ENCODE measurements around the gene LARP1. TPM values are rescaled to one million over a fixed set of nuclear protein-coding genes. Genes with fewer than 3 reads are reported as not detected.
"Not testable (repeated sequence)": the region's sequence is repeated elsewhere in the genome, so short reads cannot be mapped to it uniquely, and the experiment has no call there.

Gene LARP1
- total RNA-seq, 6 donors from 2014 or later, result 107 to 154 (median 129) TPM

DNA sequence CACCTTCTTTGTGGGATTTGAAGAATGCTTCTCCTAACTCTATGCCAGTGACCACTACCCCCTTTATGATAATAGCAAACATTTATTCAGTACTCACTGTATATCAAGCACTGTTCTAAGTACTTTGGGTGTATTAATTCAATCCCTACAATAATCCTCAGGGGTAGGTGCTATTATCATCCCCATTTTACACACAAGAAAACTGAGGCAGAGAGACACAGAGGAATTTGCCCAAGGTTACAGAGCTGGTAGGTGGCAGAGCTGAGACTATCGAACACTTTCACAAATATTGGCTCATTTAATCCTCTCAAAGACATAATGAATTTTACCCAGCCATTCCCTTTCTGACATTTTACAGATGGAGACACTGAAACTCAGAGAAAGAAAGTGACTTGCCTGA is 9.8 kb upstream of the LARP1 start:
- TF ChIP-seq EP300 (IDR thresholded peaks at IDR 0.05) (no peak), POLR2AphosphoS5 (IDR thresholded peaks at IDR 0.05) (no peak), POLR2A (IDR thresholded peaks at IDR 0.05) (no peak)
- TF ChIP-seq, protein P1, sequence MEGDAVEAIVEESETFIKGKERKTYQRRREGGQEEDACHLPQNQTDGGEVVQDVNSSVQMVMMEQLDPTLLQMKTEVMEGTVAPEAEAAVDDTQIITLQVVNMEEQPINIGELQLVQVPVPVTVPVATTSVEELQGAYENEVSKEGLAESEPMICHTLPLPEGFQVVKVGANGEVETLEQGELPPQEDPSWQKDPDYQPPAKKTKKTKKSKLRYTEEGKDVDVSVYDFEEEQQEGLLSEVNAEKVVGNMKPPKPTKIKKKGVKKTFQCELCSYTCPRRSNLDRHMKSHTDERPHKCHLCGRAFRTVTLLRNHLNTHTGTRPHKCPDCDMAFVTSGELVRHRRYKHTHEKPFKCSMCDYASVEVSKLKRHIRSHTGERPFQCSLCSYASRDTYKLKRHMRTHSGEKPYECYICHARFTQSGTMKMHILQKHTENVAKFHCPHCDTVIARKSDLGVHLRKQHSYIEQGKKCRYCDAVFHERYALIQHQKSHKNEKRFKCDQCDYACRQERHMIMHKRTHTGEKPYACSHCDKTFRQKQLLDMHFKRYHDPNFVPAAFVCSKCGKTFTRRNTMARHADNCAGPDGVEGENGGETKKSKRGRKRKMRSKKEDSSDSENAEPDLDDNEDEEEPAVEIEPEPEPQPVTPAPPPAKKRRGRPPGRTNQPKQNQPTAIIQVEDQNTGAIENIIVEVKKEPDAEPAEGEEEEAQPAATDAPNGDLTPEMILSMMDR (IDR thresholded peaks at IDR 0.05), result no peak
- 96 to 100% methylated on average over 1 of the region's 1 CpG for WGBS, 2 donors
- H3K4me1 ChIP-seq, result peaks cover 0 to 3% (median 1%) of the 10 kb centered on the region in 4 donors
- H3K4me3 ChIP-seq, result no peak overlapping the region
- H3K27me3 ChIP-seq, result no peaks in the 10 kb centered on the region
- no peak overlapping the region for H3K27ac ChIP-seq
- no peaks in the 10 kb centered on the region for H3K36me3 ChIP-seq
- DNase-seq (no peak), ATAC-seq (ENCODE audit: low FRiP score in 2 of 2) (no peak)
- H3K9me3 ChIP-seq, result no peaks in the 10 kb centered on the region

DNA sequence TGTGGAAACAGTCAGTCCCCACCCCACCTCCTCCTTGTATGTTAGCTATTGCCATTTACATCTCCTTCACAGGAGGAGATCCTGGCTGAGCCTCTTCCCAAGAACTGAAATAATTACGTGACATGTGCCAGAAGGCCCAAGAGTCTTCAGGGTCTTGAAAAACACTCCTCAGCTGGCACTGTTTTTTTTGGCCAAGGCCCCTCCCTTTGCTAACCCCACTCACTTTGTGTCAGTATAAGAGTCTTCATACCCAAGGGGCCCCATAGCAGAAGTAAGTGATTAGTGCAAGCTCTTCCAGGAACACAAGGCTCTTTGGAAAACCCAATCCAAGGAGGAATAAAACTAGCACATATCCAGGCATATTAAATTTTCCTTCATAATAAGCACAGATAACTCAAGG is 5.7 kb upstream of the LARP1 start:
- no peaks in the 10 kb centered on the region for H3K9me3 ChIP-seq
- DNase-seq (no peak), ATAC-seq (ENCODE audit: low FRiP score in 2 of 2) (no peak)
- no peaks in the 10 kb centered on the region for H3K36me3 ChIP-seq
- H3K27ac ChIP-seq, result no peak overlapping the region
- WGBS, 2 donors, result 52 to 55% methylated on average over 1 of the region's 1 CpG
- H3K4me1 ChIP-seq, result peaks cover 12 to 14% (median 13%) of the 10 kb centered on the region in 4 donors
- no peaks in the 10 kb centered on the region for H3K27me3 ChIP-seq
- H3K4me3 ChIP-seq, result no peak overlapping the region
- TF ChIP-seq POLR2AphosphoS5 (IDR thresholded peaks at IDR 0.05) (no peak), EP300 (IDR thresholded peaks at IDR 0.05) (no peak), POLR2A (IDR thresholded peaks at IDR 0.05) (no peak)
- TF ChIP-seq, protein P1 (IDR thresholded peaks at IDR 0.05), result no peak

DNA sequence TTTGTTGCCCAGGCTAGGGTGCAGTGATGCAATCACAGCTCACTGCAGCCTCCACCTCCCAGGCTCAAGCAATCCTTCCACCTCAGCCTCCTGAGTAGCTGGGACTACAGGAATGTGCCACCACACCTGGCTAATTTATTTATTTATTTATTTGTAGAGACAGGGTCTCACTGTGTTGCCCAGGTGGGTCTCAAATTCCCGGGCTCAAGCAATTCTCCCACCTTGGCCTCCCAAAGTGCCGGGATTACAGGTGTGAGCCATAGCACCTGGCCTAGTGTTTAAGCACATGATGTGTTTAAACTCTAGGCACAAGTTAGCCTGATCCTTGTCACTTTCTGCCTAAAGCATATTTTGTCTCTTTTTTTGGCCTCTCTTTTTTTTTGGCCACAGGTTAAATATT is 4.5 kb upstream of the LARP1 start:
- H3K27ac ChIP-seq; H3K9me3 ChIP-seq; H3K36me3 ChIP-seq; ATAC-seq (ENCODE audit: low FRiP score in 2 of 2); H3K4me3 ChIP-seq; H3K27me3 ChIP-seq; DNase-seq: not testable (repeated sequence)
- H3K4me1 ChIP-seq, result peaks cover 13 to 18% (median 15%) of the 10 kb centered on the region in 4 donors
- 94 to 100% methylated on average over 2 of the region's 2 CpGs for WGBS, 2 donors

DNA sequence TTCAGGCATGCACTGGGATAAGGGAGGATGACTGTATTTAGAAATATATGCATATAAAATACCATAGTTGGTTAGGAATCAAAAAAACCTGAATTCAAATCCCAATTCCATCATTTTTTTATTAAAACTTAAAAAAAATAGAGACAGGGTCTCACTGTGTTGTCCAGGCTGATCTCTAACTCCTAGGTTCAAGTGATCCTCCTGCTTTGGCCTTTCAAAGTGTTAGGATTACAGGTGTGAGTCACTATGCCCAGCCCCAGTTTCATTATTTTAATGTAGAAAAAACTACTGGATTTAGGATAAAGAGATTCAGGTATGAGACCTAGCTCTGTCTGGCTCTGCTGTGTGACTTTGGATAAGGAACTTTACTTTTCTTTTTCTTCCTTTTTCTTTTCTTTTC is 3.3 kb upstream of the LARP1 start:
- no peaks in the 10 kb centered on the region for H3K36me3 ChIP-seq

DNA sequence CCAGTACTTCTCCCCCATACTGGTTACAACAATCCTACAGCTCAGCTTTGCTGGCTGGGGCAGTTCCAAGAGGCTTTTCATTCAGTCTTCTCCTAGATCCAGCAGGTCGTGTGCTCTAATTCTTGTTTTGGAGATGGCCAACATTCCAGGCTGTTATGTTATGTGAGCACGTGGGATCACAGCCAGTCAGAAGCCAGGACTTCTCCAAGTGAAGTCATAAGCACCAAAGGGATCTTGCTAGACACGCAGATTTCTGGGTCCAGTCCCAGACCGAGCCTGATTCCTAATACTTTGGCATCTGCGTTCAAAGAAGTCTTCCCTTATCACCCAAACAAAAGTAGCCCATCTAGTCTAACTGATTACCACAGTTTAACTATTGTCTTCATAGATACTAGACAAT is 1.4 kb upstream of the LARP1 start:
- DNase-seq (peak in 1 of 2 donors; percentile 58), ATAC-seq (ENCODE audit: low FRiP score in 2 of 2) (peak in 1 of 2 donors; percentile 64)
- H3K27me3 ChIP-seq, result no peaks in the 10 kb centered on the region
- WGBS, 2 donors, result 49 to 74% methylated on average over 5 of the region's 5 CpGs
- H3K27ac ChIP-seq, result peak overlapping the region; percentile 93 to 99 (median 96)
- H3K36me3 ChIP-seq, result no peaks in the 10 kb centered on the region
- H3K4me3 ChIP-seq, result peak overlapping the region in 1 of 4 donors; percentile 100
- peaks cover 23 to 35% (median 28%) of the 10 kb centered on the region in 4 donors for H3K4me1 ChIP-seq
- H3K9me3 ChIP-seq, result no peaks in the 10 kb centered on the region
- peak in 1 of 2 donors; percentile 65 for TF ChIP-seq POLR2AphosphoS5 (IDR thresholded peaks at IDR 0.05)
- TF ChIP-seq EP300 (IDR thresholded peaks at IDR 0.05), result no peak
- TF ChIP-seq, protein P1 (IDR thresholded peaks at IDR 0.05), result no peak
- peak in 1 of 4 donors; percentile 32 for TF ChIP-seq POLR2A (IDR thresholded peaks at IDR 0.05)

More for the DNA sequence above, 3.3 kb upstream of the LARP1 start:
- Histone ChIP-seq H3K4me1 (peaks cover 13 to 18% (median 15%) of the 10 kb centered on the region in 4 donors), H3K27ac (no peak overlapping the region), H3K4me3 (no peak overlapping the region), H3K27me3 (no peaks in the 10 kb centered on the region), H3K9me3 (no peaks in the 10 kb centered on the region)
- no peak for DNase-seq
- TF ChIP-seq POLR2AphosphoS5 (IDR thresholded peaks at IDR 0.05) (no peak), EP300 (IDR thresholded peaks at IDR 0.05) (no peak), POLR2A (IDR thresholded peaks at IDR 0.05) (no peak)
- TF ChIP-seq, protein P1 (IDR thresholded peaks at IDR 0.05), result no peak
- ATAC-seq (ENCODE audit: low FRiP score in 2 of 2), result no peak

All from upper lobe of left lung (tissue), 6 donors.